ENCODE results near the gene KRT74.

KRT74 gene

DNA sequence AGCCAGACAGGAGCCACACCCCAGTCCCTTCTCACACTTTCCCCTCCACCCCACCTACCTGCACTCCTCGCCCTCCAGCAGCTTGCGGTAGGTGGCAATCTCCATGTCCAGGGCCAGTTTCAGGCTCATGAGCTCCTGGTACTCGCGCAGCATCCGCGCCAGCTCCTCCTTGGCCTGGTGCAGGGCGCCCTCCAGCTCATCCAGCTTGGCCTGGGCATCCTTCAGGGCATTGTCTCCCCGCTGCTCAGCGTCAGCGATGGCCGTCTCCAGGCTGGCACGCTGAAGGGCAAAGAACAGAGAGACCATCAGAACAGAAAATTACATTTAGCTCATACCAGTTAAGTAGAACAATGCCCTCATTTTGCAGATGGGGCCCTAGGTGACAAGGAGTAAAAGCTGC is 5.5 kb downstream of the KRT74 start:
- DNase-seq, result no peak

DNA sequence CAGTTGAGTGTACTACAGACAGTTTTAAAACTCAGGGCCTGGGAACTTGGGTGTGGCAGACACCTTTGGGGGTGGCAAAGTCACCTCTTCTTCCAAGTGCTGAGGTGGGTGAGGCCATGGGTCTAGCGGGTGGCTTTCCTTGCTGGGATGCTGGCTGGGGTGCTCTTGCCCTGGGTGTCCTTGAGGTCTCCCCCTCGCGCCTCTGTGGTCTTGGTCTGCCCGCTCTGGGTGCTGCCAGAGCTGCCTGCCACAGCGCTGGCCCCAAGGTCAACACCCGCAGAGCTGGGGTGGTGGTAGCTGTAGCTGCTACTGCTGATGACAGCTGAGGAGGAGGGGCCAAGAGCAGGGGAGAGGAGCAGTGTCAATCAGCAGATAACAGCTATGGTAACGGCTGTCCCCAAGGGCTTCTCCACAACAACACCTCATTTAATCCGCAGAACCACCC is 6.8 kb downstream of the KRT74 start:
- no peak for DNase-seq

DNA sequence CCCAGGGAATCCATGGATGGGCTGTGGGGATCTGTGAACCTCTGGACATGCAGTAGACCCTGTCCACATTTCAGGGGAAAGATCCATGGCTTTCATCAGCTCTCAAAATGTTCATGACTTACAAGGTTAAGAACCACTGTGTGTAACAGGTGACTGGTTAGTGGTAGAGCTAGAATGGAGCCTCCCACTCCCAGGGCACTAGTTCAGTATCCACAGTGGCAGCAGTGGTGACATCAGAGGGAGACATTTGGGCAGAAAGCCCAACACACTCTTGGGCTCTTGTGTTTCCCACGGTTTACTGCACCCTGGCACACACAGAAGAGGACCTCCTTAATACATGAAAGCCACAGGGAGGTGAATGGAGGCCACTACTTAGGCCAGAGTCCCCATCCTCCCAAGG is 9.1 kb downstream of the KRT74 start:
- DNase-seq, result peak; percentile 21

DNA sequence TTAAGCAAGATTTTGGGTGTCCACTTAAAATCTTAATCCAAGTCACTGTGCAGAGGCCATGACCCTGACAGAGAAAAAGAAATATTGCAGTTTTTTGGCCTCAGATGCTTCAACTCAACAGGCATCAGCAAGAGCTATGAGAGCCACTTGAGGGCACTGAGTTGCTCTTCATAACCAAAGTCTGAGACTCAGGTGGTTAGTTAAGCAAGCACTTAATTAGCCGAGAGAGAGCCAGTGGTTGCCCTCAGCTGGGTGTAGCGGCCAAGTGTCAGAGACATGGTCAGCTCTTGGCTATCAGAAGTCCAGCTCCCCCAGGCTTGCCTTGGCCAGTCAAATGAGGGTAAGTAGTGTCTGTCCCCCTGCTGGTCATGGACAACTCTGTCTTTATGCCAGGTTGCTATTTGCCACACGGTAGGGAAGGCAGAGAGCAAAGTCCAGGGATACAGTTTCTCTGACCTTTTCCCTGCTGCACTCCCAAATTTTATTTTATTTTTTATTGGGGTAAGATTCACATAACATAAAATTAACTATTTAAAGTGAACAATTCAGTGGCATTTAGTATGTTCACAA is 11.7 kb downstream of the KRT74 start:
- DNase-seq, result peak; percentile 58

DNA sequence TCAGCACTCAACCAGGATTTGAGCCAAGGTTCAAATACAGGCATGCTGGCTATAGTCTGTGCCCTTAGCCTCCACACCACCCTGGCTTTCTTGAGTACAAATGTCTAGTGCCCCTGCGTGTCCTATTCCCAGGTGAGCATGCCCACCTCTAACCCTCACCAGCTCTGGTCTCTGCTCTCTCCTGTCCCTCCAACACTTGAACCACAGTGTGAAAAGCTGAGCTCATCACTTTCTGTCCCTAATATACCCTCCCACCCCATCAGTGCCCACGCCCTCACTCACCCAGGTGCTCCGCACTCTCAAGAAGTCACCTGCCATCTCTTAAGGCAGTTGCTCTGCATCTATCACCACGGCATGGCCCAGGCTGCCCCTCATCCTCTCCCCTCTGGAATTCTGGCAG is 13.7 kb downstream of the KRT74 start:
- no peak for DNase-seq

DNA sequence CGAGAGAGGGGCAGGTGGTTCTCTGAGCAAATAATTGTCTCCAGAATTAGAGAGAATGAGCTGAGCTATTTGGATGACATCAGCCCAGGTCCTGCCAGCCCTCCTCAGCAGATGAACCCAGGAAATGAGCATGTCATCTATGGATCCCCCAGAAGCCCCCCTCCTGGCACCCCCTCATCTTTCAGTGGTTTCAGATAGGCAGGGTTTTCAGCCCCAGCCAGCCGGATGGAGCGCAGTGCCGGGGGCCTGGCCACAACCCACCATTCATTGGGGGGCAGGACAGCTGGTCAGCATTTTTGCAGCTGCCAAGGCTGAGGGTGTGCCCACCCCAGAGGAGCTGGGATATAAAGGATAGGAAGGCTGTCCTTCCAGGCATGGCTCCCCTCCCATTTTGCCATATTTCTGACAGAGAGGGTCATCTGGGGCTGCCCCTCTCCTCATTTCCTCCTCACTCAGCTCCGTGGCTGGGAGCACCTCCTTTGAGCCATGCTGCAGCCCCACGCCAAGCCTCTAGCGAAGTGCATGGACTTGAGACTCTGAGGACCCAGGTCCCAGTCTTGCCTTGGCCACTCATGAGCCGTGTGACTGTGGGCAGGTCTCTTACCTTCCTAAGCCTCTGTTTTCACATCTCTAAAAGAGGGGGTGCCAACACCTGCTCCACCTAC is 14.7 kb downstream of the KRT74 start:
- DNase-seq, result no peak

DNA sequence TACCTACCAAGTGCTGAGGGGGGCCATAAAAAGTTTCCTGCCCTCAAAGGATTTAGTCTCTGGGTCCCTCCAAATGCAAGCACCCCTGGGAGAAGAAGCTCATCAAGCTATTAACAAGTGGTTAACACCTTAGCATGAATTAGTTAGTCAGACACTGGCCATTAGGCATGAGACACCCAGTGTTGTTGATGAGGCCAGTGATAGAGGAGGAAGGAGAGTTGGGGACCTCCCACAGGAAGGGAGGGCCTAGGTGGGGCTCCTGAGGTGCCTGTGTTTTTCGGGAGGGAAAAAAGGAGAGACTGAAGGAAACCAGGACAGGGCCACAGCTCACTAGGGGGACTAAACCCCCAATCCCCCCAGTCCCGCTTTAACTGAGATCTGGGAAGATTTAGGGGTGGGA is 16.2 kb downstream of the KRT74 start:
- DNase-seq, result no peak

DNA sequence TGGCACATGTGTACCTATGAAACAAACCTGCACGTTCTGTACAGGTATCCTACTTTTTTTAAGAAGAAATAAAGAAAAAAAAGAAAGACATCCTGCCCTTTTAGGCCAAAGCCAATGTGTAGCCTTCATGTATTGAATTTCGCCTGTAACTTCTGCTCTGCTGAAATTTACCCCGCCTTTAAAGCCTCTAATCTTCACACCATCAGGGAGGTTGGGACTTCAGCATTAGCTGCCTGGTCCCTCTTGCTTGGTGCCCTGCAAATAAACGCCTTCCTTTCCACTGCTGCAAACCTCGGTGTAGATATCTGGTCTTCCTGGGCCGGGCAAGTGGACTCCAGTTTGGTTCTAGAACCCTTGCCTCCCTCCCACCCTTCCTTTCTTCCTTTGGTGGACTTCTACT is 18.1 kb downstream of the KRT74 start:
- DNase-seq, result no peak

DNA sequence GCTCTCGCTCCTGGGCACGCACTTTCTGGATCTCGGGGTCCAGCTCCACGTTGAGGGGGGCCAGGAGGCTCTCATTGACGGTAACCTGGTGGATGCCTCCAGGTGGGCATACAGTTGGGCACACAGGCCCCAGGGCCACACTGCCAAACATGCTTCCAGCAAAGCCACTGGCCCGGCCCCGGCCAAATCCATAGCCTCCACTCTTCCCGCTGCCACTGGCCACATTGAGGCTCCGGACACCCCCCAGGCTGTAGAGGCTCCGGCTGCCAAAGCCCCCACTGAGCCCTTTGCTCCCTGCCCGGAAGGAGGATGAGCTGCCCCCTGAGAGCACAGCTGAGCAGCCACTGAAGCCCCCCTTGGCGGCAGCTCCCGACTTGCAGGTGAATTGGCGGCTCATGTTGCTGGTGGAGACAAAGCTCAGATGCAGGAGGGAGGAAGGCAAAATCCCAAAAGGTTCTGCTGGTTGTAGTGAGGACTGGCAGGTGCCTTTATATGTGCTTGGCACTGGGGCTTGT is 20.9 kb downstream of the KRT74 start, which contains the start of gene KRT71:
KRT71 (minus strand) TSS at position 465 of the 515 bp plus-strand sequence; CDS start at position 397, 68 bp downstream.
- DNase-seq, result no peak

DNA sequence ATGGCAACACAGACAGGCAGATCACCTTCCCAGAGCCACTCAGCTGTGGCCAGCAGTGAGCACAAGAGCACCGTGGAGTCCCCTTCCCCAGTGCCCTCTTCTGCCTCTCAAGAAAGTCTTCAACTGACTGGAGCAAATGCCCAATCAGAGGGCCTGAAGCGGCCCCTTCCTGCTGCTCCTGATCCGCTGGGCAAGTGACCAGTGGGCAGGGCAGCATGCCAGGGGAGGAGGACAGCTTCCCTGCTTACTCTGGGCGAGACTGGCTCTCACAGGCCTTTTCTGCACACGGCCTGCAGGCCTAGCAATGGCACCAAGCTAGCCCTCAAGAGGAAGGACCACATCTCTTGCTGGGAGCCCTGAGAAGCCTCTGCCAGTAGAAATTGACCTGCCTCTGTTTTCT is 21.6 kb downstream of the KRT74 start:
- no peak for DNase-seq

DNA sequence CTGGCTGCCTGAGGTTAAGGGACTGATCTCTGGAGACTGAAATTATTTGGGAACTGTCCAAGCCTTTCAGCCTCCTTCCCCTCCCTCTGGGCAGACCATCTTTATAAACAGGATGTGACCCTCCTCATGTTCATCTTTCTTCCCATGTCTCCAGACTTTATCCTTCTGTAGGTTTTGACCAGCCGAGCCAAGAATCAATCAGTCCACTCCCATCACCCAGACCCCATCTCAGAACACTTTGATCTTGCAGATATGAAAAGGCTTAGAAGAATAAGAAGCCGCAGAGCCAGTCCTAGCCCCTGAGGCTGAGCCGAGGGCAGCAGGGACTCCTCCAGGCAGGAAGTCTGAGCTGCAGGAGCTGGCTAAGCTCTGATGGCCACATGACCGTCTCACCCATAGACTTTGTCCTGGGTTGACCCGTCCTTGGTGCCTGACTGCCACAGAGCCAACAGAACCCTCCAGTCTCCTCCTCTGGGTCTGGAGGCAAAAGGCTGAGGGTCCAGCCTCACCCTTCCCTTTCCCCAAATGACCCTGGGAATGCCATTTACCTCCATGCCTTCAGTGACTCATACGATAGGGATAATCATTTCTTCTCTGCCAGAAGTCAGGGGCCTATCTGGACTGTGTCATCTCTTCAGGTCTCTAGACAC is 22.3 kb downstream of the KRT74 start:
- no peak for DNase-seq

DNA sequence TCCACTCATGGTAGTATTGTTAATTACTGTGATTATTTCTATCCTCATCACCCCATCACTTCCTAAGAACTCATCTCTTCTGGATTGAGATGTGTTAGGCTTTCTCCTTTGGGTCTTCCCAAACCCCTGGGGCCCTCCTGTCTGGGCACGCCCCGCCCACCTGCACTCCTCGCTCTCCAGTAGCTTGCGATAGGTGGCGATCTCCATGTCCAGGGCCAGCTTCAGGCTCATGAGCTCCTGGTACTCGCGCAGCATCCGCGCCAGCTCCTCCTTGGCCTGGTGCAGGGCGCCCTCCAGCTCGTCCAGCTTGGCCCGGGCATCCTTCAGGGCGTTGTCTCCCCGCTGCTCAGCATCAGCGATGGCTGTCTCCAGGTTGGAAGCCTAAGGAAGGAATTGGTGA is 27.5 kb downstream of the KRT74 start:
- no peak for DNase-seq

DNA sequence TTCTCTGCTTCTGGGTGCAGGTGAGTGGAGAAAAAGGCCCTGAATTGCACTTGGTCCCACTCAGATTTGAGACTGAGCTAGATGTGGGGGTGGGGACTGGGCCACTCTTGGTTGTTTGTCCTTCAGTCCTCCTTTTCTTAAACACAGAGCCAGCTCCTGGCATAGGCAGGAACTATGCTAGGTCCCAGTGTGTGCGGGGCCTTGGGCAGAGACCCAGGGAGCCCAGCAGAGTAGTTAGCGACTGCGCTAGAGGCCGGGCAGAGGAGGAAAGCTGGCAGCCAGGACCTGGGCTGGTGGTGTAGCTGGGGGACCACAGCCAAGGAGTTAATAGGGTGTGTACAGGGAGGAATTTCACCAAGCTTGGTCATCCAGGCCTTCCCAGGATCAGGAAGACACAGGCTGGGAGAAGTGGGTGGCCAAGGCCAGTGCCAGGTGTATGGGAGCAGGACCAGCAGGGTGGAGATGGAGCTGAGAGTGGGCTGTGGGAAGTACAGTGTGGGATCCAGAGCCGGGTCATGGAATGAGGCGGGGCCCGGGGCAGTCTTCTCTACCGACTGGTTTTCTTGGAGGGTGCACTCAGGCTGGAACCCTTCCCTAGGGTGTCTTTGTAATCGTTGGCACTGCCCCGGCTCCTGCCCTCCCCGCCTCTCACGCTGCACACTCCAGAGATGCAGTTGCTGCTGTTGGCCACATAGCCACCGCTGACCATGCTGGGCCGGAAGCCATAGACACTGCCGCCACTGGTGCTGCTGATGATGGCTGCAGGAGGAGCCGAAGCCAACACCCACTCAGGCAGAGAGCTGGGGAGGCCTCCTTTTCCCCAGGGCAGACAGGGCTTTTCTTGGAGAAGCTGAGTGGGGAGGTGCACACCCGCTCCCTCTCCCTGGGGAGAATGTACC is 29.4 kb downstream of the KRT74 start:
- no peak for DNase-seq

DNA sequence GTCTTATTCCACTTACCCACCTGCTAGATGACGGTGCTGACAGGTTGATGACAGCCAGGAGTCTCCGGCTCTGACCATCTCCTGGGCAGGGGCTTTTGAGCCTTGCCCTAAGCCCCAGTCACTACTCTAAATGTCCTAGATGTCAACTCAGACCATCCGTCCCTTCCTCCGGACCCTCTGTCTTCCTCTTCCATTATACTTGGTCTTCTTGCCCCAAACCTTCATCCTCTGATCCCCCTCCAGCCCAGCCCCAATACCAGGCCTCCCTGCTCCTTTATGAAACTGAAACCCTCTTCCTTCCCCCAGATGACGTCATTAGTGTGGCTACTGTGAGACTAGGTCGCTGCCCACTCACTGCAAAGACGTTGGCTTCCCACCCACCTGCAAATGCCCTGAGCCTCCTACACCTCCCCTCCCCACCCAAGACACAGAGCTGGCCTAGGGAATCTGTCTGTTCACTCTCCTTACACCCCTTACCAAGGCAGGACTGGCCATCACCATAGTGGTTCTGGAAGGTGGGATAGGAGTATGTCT is 30.8 kb downstream of the KRT74 start:
- DNase-seq, result no peak

DNA sequence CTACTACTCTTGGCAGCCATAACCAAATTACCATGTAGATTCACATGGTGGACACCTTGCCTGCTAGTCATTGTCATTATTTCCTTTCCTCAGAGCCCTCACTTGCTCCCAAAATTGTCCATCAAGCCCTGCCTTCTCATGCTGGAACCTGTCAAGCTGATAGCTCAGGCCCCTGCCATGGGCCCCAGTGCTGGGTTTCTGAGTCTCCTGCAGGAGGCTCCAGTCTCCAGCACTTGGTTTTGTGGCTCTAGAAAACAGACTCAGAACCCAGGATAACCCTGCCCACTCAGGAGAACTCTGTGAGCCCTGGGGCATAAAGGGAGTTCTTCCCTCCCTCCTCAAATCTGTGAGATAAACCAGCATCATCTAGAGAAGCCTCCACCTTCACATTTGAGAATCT is 31.5 kb downstream of the KRT74 start:
- DNase-seq, result no peak

DNA sequence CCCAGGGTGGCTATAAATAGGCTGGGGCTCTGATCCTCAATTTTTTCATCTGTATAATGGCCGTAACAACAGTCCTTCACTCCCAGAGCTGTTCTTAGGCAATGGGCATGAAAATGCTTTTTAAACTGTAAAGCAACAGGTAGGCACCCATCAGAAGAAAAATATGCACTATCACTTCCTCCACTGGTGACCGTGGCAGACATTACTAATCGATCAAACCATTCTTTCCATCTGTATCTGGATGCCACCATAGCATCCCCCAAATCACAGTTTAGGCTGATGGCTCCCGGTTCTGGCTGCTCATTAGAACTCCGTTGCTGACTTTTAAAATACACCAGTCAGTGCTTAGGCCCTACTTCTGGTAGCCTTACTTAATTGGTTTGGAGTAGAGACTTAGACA is 31.9 kb downstream of the KRT74 start:
- no peak for DNase-seq

DNA sequence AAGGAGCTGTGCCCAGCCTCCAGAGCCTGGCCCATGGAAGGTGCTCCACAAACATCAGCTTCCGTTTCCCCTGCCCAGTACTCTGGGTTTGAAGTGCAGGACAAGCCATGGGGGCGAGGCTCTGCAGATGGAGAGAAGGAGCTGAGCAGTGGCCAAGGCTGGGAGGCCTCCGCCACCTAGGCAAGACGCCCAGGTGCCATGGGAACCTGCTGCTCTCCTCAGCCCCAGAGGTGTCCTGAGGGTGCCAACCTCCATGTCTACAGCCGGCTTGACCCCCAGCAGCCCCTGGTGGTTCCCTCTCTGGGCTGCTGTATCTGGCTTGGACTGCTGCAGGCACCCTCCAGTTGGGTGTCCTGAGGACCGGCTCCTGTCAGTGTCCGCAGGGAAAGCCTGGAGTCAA is 33.1 kb downstream of the KRT74 start:
- DNase-seq, result no peak

DNA sequence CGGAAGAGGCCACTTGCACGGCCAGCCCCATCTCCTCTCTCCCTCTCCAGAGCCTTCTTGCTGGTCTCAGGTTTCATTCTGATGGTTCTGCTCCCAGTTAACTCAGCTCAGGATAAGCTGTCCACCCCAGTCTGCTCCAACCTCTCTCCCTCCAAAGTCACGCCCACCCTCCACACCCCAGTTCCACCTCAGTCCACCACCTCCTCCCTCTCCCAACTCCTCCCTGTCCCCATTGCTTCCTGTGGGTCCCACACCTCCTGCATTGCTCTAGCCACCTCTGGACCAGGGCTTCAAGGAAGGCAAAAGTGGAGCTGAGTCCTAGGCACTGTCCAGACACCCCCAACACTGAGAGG is 33.8 kb downstream of the KRT74 start:
- DNase-seq, result no peak

DNA sequence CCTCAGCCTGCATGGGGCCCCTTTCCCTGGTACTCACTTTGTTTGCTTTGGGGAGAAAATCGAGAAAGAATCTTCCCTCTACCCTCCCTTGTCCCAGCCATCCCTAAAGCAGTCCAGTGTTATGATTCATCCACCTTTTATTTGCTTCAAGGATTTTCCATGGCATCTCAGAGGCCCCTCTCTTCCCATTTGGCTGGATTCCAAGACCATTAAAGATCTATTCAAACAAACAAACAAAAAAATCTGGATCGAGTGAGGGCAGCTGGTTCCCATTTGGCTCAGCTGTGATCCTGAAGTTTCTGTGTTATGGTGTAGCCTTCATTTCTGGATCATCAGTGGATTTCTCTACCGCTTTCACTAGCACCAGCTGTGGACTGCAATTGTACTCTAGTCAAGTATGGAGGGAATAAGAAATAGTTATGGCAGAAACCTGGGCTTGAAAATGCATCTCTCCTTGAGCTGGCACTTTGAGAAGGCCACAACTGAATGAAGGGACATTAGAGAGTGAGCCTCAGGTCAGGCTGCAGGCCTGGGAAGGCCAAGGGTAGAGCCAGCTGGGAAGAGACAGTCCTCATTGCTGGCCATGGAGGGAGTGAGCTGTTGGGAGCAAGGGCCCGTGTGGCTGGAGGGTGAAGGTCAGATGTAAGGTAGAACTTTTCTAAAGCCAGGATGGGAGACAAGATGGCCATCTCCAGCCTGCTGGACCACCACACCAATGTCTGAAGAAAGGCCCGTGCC is 34.4 kb downstream of the KRT74 start:
- DNase-seq, result peak; percentile 45

DNA sequence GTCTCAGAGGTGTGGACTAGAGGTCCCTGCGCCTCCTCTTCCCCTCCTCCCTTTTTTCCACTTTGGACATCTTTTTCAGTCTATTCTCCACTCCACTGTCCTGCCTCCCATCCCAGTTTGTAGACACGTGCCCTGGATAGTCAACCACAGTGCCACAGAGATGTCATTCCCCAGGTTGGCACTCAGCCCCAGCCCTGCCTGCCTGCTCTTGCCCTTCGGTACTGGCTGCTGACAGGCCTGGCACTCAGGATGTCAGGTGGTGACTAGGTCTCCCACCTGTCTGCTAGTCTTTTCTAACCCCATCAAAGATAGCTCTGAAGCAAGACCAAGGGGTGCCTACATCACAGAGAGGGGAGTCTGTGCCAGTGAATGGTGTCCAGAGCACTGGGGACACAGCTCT is 36.5 kb downstream of the KRT74 start:
- no peak for DNase-seq

DNA sequence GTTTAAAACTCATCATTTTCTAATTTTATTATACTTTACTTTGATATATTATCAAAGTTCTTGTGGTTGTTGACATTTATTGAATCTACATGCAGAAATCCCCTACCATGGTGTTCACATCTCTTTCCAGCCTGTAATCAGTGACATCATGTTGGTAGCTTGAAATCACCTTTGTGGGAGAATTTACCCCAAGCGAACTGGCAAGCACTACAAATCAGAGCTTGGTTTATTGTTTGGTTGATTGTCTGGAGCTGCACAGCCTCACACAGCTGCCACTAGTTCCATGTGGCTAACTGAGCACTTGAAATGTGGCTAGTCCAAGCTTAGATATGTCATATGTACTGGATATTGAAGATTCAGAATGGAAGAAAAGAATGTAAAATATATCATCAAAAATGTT is 38.1 kb downstream of the KRT74 start:
- no peak for DNase-seq

DNA sequence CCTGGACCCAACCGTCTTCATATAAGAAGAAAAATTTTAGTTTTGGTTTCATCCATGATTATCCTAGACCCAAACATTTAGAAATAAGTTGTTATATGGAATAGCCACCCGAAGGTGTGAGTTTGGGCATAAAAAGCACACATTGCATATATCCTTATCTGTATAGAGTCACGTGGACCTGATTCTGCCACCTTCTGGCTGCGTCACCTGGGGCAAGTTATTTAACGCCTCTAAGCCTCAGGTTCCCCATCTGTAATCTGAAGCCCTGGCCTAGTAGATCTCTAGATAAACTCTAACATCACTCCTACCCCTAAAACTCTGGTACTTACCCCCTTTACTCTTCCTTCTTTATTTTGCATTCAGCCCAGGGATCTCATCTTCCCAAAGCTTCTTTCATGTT is 39.2 kb downstream of the KRT74 start:
- DNase-seq, result no peak

Data from DMS79 (cell line).